ENCODE data around the gene NKD1.

The NKD1 gene

GRCh38 chr16:50581845-50582244, 33.6 kb downstream of the NKD1 start:
- DNase-seq, result no peak

GRCh38 chr16:50583211-50583610, 35.0 kb downstream of the NKD1 start:
- DNase-seq, result no peak

- DNase-seq, result no peak
Observed at GRCh38 chr16:50584033-50584722, 36.0 kb downstream of the NKD1 start.

GRCh38 chr16:50585331-50585776, 37.2 kb downstream of the NKD1 start:
- no peak for DNase-seq

- no peak for DNase-seq
Observed at GRCh38 chr16:50587543-50587942, 39.3 kb downstream of the NKD1 start.

- DNase-seq, result no peak
Observed at GRCh38 chr16:50588276-50588675, 40.1 kb downstream of the NKD1 start.

GRCh38 chr16:50591209-50591608, 43.0 kb downstream of the NKD1 start:
- DNase-seq, result no peak

GRCh38 chr16:50591800-50592771, 43.9 kb downstream of the NKD1 start:
- no peak for DNase-seq

- DNase-seq, result no peak
Observed at GRCh38 chr16:50592996-50593395, 44.8 kb downstream of the NKD1 start.

- no peak for DNase-seq
Observed at GRCh38 chr16:50593410-50594150, 45.4 kb downstream of the NKD1 start.

GRCh38 chr16:50594308-50595260, 46.4 kb downstream of the NKD1 start:
- no peak for DNase-seq

- DNase-seq, result no peak
Observed at GRCh38 chr16:50595859-50596258, 47.7 kb downstream of the NKD1 start.

- no peak for DNase-seq
Observed at GRCh38 chr16:50596762-50597450, 48.7 kb downstream of the NKD1 start.

GRCh38 chr16:50597563-50598255, 49.5 kb downstream of the NKD1 start:
- no peak for DNase-seq

GRCh38 chr16:50598256-50598894, 50.2 kb downstream of the NKD1 start:
- no peak for DNase-seq

- DNase-seq, result no peak
Observed at GRCh38 chr16:50598936-50599361, 50.8 kb downstream of the NKD1 start.

- DNase-seq, result no peak
Observed at GRCh38 chr16:50599494-50599893, 51.3 kb downstream of the NKD1 start.

- DNase-seq, result no peak
Observed at GRCh38 chr16:50600582-50601283, 52.5 kb downstream of the NKD1 start.

- DNase-seq, result no peak
Observed at GRCh38 chr16:50601341-50601740, 53.1 kb downstream of the NKD1 start.

- no peak for DNase-seq
Observed at GRCh38 chr16:50602126-50602525, 53.9 kb downstream of the NKD1 start.

All from activated CD4-positive, alpha-beta T cell treated with anti-CD3 and anti-CD28 coated beads for 4 hours (primary cell).